ENCODE results near the gene CENPX. TPM values are rescaled to one million over a fixed set of nuclear protein-coding genes. Genes with fewer than 3 reads are reported as not detected.

CENPX gene
- total RNA-seq, 4 donors from 2014 or later = 52.1 to 144 (median 106) TPM

DNA sequence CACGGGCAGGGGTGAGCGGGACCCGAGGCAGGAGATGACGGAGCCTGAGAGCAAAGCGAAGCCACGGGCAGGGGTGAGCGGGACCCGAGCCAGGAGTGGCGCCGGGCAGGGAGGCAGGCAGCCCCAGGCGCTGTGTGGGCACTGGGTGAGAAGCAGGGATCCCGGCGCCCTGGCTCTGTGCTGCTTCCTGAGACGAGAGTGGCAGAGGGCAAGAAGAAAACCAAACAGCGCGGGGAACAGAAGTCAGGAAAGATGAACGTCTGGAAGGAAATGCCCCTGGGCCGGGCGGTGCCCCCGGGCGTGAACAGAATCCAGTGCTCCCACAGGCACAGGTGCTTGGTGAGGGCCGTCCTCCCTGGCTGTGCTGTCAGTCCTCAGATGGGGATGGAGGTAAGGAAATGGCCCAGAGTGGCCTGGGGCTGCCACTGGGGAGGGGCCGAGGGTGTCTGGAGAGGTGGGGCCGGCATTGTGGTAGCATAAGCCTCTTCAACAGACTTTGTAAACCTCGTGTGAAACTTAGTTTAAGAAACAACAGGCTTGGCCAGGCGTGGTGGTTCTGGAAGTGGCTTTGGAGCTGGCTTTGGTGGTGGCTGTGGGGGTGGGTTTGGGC is 35.4 kb downstream of the CENPX start:
- no peaks in the 10 kb centered on the region for H3K9me3 ChIP-seq
- H3K27me3 ChIP-seq = no peaks in the 10 kb centered on the region
- no peak for DNase-seq
- H3K36me3 ChIP-seq = peaks cover 0 to 64% (median 14%) of the 10 kb centered on the region in 3 donors
- no peak overlapping the region for H3K4me3 ChIP-seq
- H3K27ac ChIP-seq = no peak overlapping the region
- WGBS, 2 donors = 64 to 80% methylated on average over 22 to 24 of the region's 26 CpGs
- TF ChIP-seq, protein P1, sequence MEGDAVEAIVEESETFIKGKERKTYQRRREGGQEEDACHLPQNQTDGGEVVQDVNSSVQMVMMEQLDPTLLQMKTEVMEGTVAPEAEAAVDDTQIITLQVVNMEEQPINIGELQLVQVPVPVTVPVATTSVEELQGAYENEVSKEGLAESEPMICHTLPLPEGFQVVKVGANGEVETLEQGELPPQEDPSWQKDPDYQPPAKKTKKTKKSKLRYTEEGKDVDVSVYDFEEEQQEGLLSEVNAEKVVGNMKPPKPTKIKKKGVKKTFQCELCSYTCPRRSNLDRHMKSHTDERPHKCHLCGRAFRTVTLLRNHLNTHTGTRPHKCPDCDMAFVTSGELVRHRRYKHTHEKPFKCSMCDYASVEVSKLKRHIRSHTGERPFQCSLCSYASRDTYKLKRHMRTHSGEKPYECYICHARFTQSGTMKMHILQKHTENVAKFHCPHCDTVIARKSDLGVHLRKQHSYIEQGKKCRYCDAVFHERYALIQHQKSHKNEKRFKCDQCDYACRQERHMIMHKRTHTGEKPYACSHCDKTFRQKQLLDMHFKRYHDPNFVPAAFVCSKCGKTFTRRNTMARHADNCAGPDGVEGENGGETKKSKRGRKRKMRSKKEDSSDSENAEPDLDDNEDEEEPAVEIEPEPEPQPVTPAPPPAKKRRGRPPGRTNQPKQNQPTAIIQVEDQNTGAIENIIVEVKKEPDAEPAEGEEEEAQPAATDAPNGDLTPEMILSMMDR (IDR thresholded peaks at IDR 0.05) = no peak
- TF ChIP-seq POLR2A (IDR thresholded peaks at IDR 0.05) = no peak
- peaks cover 12 to 44% (median 14%) of the 10 kb centered on the region in 3 donors for H3K4me1 ChIP-seq
- intact Hi-C loops (cut with DNase I) = no loop called here

DNA sequence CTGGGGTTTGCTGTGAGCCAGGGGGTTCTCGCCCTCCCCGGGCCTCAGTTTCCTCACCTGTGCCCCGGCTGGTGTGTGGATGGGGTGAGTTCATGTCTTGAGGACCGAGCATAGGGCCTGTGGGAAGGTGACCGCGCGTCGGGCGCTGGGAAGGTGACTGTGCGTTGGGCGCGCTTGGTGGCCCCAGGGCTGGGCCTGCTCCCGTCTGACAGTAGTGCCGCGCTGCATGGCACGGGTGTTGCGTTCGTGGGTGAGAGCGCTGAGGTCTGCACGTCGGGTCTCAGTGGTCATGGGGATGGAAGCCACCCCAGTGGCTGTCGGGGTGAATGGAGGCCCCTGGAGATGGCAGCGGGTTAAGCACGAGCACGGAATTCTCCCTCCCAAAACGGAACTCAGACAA is 36.1 kb downstream of the CENPX start:
- Histone ChIP-seq H3K4me3 (no peak overlapping the region), H3K27me3 (no peaks in the 10 kb centered on the region), H3K36me3 (peaks cover 0 to 64% (median 14%) of the 10 kb centered on the region in 3 donors), H3K9me3 (no peaks in the 10 kb centered on the region), H3K4me1 (peaks cover 7 to 41% (median 8%) of the 10 kb centered on the region in 3 donors), H3K27ac (no peak overlapping the region)
- DNase-seq = no peak
- no peak for TF ChIP-seq POLR2A (IDR thresholded peaks at IDR 0.05)
- TF ChIP-seq, protein P1 (IDR thresholded peaks at IDR 0.05) = no peak
- intact Hi-C loops (cut with DNase I) = no loop called here
- WGBS, 2 donors = 96 to 97% methylated on average over 15 to 19 of the region's 26 CpGs

DNA sequence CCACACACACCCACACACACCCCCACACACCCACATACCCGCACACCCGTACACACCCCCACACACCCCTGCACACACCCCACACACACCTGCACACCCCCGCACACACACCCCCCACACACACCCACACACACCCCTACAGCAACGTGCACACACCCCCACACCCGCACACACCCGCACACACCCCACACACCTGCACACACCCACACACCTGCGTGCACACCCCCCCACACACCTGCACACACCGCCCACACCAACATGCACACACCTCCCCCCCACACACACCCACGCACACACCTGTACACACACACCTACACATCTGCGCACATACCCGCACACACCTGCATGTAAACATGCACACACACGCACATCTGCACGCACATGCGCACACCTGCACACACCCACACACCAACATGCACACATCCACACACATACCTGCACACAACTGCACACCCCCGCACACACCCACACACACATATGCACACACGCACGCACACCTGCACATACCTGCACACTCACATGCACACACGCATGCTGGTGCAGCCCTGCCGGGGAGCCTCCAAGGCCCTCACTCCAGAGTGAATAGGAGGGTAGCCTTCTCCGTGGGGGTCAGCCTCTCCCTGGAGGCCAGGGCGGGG is 37.8 kb downstream of the CENPX start:
- no peak for TF ChIP-seq POLR2A (IDR thresholded peaks at IDR 0.05)
- TF ChIP-seq, protein P1 (IDR thresholded peaks at IDR 0.05) = no peak
- peaks cover 0 to 64% (median 14%) of the 10 kb centered on the region in 3 donors for H3K36me3 ChIP-seq
- no peak overlapping the region for H3K4me3 ChIP-seq
- DNase-seq = no peak
- H3K27ac ChIP-seq = no peak overlapping the region
- 85 to 87% methylated on average over 17 of the region's 21 CpGs for WGBS, 2 donors
- intact Hi-C loops (cut with DNase I) = no loop called here
- no peaks in the 10 kb centered on the region for H3K9me3 ChIP-seq
- H3K27me3 ChIP-seq = no peaks in the 10 kb centered on the region
- H3K4me1 ChIP-seq = peaks cover 0 to 44% (median 0%) of the 10 kb centered on the region in 3 donors

DNA sequence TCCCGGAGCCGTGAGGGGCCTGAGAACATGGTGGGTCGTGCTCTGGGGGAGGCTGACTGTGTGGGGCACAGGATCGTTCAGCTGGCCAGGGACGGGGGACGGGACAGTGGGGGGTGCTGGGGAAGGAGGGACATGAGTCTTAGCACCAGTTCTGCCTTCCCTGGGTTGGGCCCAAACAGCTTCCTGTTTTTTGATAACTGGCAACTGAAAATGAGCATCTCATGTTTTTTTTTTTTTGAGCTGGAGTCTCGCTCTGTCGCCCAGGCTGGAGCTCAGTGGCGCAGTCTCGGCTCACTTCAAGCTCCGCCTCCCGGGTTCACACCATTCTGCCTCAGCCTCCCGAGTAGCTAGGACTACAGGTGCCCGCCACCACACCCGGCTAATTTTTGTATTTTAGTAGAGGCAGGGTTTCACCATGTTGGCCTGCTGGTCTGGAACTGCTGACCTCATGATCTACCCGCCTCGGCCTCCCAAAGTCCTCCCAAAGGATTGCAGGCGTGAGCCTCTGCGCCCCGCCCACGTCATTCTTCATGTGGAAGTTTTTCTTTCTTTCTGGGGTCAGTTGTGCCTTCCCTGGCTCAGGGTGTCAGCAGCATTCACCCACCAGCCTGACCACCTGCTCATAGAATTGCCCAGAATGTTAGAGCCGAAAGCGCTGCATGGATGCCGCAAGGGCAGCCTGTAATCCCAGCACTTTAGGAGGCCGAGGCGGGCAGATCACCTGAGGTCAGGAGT is 38.9 kb downstream of the CENPX start:
- no peak for TF ChIP-seq POLR2A (IDR thresholded peaks at IDR 0.05)
- TF ChIP-seq, protein P1 (IDR thresholded peaks at IDR 0.05) = no peak
- Histone ChIP-seq H3K9me3 (no peaks in the 10 kb centered on the region), H3K4me3 (no peak overlapping the region), H3K36me3 (peaks cover 0 to 68% (median 14%) of the 10 kb centered on the region in 3 donors), H3K27me3 (no peaks in the 10 kb centered on the region), H3K27ac (no peak overlapping the region), H3K4me1 (peaks cover 0 to 49% (median under 1%) of the 10 kb centered on the region in 3 donors)
- no peak for DNase-seq
- 95 to 97% methylated on average over 12 to 19 of the region's 26 CpGs for WGBS, 2 donors
- intact Hi-C loops (cut with DNase I) = no loop called here

Data from esophagus squamous epithelium (tissue), 5 donors.